T-helper 1 cell (primary cell): ENCODE results near the gene NOA1.
"Not testable (repeated sequence)": the region's sequence is repeated elsewhere in the genome, so short reads cannot be mapped to it uniquely, and the experiment has no call there.

Experiments
- DNase-seq, 5 donors: peaks; one replicate each; pipeline ENCODE4 v3.0.0-alpha.2; 2012 to 2020

Gene NOA1

GRCh38 chr4:56953680-56954520 lies 23.5 kb downstream of the NOA1 start:
- DNase-seq = no peak

GRCh38 chr4:56941403-56941802 lies 36.0 kb downstream of the NOA1 start:
- DNase-seq = no peak

GRCh38 chr4:56940971-56941370 lies 36.4 kb downstream of the NOA1 start:
- no peak for DNase-seq

- DNase-seq = no peak
Measured at GRCh38 chr4:56940403-56940802, 37.0 kb downstream of the NOA1 start.

- DNase-seq = not testable (repeated sequence)
Measured at GRCh38 chr4:56939826-56940225, 37.6 kb downstream of the NOA1 start.

- DNase-seq = no peak
Measured at GRCh38 chr4:56937262-56937661, 40.1 kb downstream of the NOA1 start.

GRCh38 chr4:56931924-56932323 lies 45.5 kb downstream of the NOA1 start:
- DNase-seq = no peak

GRCh38 chr4:56930638-56931037 lies 46.8 kb downstream of the NOA1 start:
- no peak for DNase-seq

- DNase-seq = no peak
Measured at GRCh38 chr4:56927196-56927595, 50.2 kb downstream of the NOA1 start.

- not testable (repeated sequence) for DNase-seq
Measured at GRCh38 chr4:56914977-56915376, 62.4 kb downstream of the NOA1 start.

GRCh38 chr4:56914336-56914735 lies 63.1 kb downstream of the NOA1 start:
- DNase-seq = no peak
